Measurements from ENCODE around the gene SCFD2.
"Not testable (repeated sequence)": the region's sequence is repeated elsewhere in the genome, so short reads cannot be mapped to it uniquely, and the experiment has no call there.

The SCFD2 gene

GRCh38 chr4:53280846-53281245 lies 85.0 kb downstream of the SCFD2 start:
- TF ChIP-seq CTCF (conservative IDR thresholded peaks at IDR 0.05; ENCODE audit: control insufficient read depth, insufficient read depth, low read depth, low read length), result no peak
- H3K4me3 ChIP-seq (ENCODE audit: control insufficient read depth, low read depth, low read length), result no peak overlapping the region
- DNase-seq (ENCODE audit: low read depth), result no peak

GRCh38 chr4:53274609-53275268 lies 91.1 kb downstream of the SCFD2 start:
- no peak for TF ChIP-seq CTCF (conservative IDR thresholded peaks at IDR 0.05; ENCODE audit: control insufficient read depth, insufficient read depth, low read depth, low read length)
- no peak for DNase-seq (ENCODE audit: low read depth)
- H3K4me3 ChIP-seq (ENCODE audit: control insufficient read depth, low read depth, low read length), result no peak overlapping the region

GRCh38 chr4:53273726-53274125 lies 92.1 kb downstream of the SCFD2 start:
- DNase-seq (ENCODE audit: low read depth), result peak; percentile 76
- no peak overlapping the region for H3K4me3 ChIP-seq (ENCODE audit: control insufficient read depth, low read depth, low read length)
- TF ChIP-seq CTCF (conservative IDR thresholded peaks at IDR 0.05; ENCODE audit: control insufficient read depth, insufficient read depth, low read depth, low read length), result no peak

GRCh38 chr4:53267026-53267425 lies 98.8 kb downstream of the SCFD2 start:
- no peak for DNase-seq (ENCODE audit: low read depth)
- H3K4me3 ChIP-seq (ENCODE audit: control insufficient read depth, low read depth, low read length), result no peak overlapping the region
- TF ChIP-seq CTCF (conservative IDR thresholded peaks at IDR 0.05; ENCODE audit: control insufficient read depth, insufficient read depth, low read depth, low read length), result no peak

- DNase-seq (ENCODE audit: low read depth); H3K4me3 ChIP-seq (ENCODE audit: control insufficient read depth, low read depth, low read length): not testable (repeated sequence)
Measured at GRCh38 chr4:53255986-53256385, 109.9 kb downstream of the SCFD2 start.

GRCh38 chr4:53240573-53240972 lies 125.3 kb downstream of the SCFD2 start:
- DNase-seq (ENCODE audit: low read depth), result no peak
- H3K4me3 ChIP-seq (ENCODE audit: control insufficient read depth, low read depth, low read length), result no peak overlapping the region
- TF ChIP-seq CTCF (conservative IDR thresholded peaks at IDR 0.05; ENCODE audit: control insufficient read depth, insufficient read depth, low read depth, low read length), result no peak

- not testable (repeated sequence) for DNase-seq (ENCODE audit: low read depth); H3K4me3 ChIP-seq (ENCODE audit: control insufficient read depth, low read depth, low read length)
Measured at GRCh38 chr4:53238352-53238751, 127.5 kb downstream of the SCFD2 start.

GRCh38 chr4:53237811-53238210 lies 128.1 kb downstream of the SCFD2 start:
- DNase-seq (ENCODE audit: low read depth); H3K4me3 ChIP-seq (ENCODE audit: control insufficient read depth, low read depth, low read length): not testable (repeated sequence)

- not testable (repeated sequence) for H3K4me3 ChIP-seq (ENCODE audit: control insufficient read depth, low read depth, low read length); DNase-seq (ENCODE audit: low read depth)
Measured at GRCh38 chr4:53236624-53237023, 129.2 kb downstream of the SCFD2 start.

All from fibroblast of mammary gland (primary cell).